Fibroblast of the aortic adventitia (primary cell): ENCODE results near the gene HACD4. TPM values are rescaled to one million over a fixed set of nuclear protein-coding genes. Genes with fewer than 3 reads are reported as not detected.
A peak's percentile ranks its signal among the peaks of the same experiment; 100 is the strongest.

Experiments used
- DNase-seq: peaks from one replicate; pipeline ENCODE4 v3.0.0-alpha.2; 2010; ENCODE audit warnings: low read depth
- H3K4me3 ChIP-seq: 2 replicates; pipeline ENCODE4 v1.5.1; 2011; ENCODE audit warnings: low read depth, mild to moderate bottlenecking, control low read depth, low read length, moderate library complexity
- CTCF ChIP-seq: IDR thresholded peaks from 2 replicates; pipeline ENCODE4 v1.5.1; 2011; ENCODE audit warnings: mild to moderate bottlenecking, low read length, control low read depth, inconsistent platforms; ENCODE audit not compliant: insufficient read depth
- total RNA-seq: library from RNA; depleted of rRNA; stranded (reverse); fragments of >200 nt; gene quantifications from 2 replicates; pipeline ENCODE4 v1.2.3, GENCODE V29; 2012; ENCODE audit warnings: low replicate concordance

The HACD4 gene
- total RNA-seq, 1 donor = 4.8 TPM

GRCh38 chr9:20988671-20989315 is 42.6 kb downstream of the HACD4 start:
- no peak for TF ChIP-seq CTCF
- DNase-seq = peak; percentile 27
- H3K4me3 ChIP-seq = no peak overlapping the region

GRCh38 chr9:20988061-20988460 is 43.4 kb downstream of the HACD4 start:
- peak; percentile 2 for DNase-seq
- no peak for TF ChIP-seq CTCF

GRCh38 chr9:20987521-20987920 is 43.9 kb downstream of the HACD4 start:
- DNase-seq = no peak
- no peak for TF ChIP-seq CTCF

More at GRCh38 chr9:20988061-20988460, 43.4 kb downstream of the HACD4 start:
- no peak overlapping the region for H3K4me3 ChIP-seq

GRCh38 chr9:20985851-20986600 is 45.4 kb downstream of the HACD4 start:
- no peak for TF ChIP-seq CTCF
- H3K4me3 ChIP-seq = no peak overlapping the region
- no peak for DNase-seq

More at GRCh38 chr9:20987521-20987920, 43.9 kb downstream of the HACD4 start:
- no peak overlapping the region for H3K4me3 ChIP-seq

- DNase-seq = peak; percentile 16
- no peak for TF ChIP-seq CTCF
- no peak overlapping the region for H3K4me3 ChIP-seq
These were observed 46.9 kb downstream of the HACD4 start for GRCh38 chr9:20984506-20984905.

GRCh38 chr9:20981486-20981885 is 50.0 kb downstream of the HACD4 start:
- no peak overlapping the region for H3K4me3 ChIP-seq

More at GRCh38 chr9:20981486-20981885, 50.0 kb downstream of the HACD4 start:
- no peak for TF ChIP-seq CTCF
- DNase-seq = peak; percentile 92
